ENCODE results near the gene APOBEC4. TPM values are rescaled to one million over a fixed set of nuclear protein-coding genes. Genes with fewer than 3 reads are reported as not detected.
"Not testable (repeated sequence)": the region's sequence is repeated elsewhere in the genome, so short reads cannot be mapped to it uniquely, and the experiment has no call there.

Gene APOBEC4
- total RNA-seq, 4 donors from 2014 or later, result not detected

- TF ChIP-seq POLR2AphosphoS5 (IDR thresholded peaks at IDR 0.05), result no peak
- no peak for TF ChIP-seq EP300 (IDR thresholded peaks at IDR 0.05)
- TF ChIP-seq POLR2A (IDR thresholded peaks at IDR 0.05), result no peak
- no peak for TF ChIP-seq CTCF (IDR thresholded peaks at IDR 0.05)
- no peak overlapping the region for H3K4me3 ChIP-seq
- no peaks in the 10 kb centered on the region for H3K9me3 ChIP-seq
- no peaks in the 10 kb centered on the region for H3K36me3 ChIP-seq
- peaks cover 3% of the 10 kb centered on the region for H3K4me1 ChIP-seq
- no peak overlapping the region for H3K27ac ChIP-seq
- no peaks in the 10 kb centered on the region for H3K27me3 ChIP-seq
- DNase-seq (ENCODE audit: low spot score in 2 of 2), result no peak
Measured at GRCh38 chr1:183689762-183690204, 36.7 kb upstream of the APOBEC4 start.

GRCh38 chr1:183688341-183689060, 35.4 kb upstream of the APOBEC4 start:
- TF ChIP-seq POLR2AphosphoS5 (IDR thresholded peaks at IDR 0.05) (no peak), EP300 (IDR thresholded peaks at IDR 0.05) (no peak), CTCF (IDR thresholded peaks at IDR 0.05) (no peak), POLR2A (IDR thresholded peaks at IDR 0.05) (no peak)
- Histone ChIP-seq H3K27ac (no peak overlapping the region), H3K9me3 (no peaks in the 10 kb centered on the region), H3K4me3 (no peak overlapping the region), H3K27me3 (no peaks in the 10 kb centered on the region), H3K4me1 (peaks cover 3% of the 10 kb centered on the region), H3K36me3 (no peaks in the 10 kb centered on the region)
- 69% methylated on average over 2 of the region's 2 CpGs for WGBS
- no peak for DNase-seq (ENCODE audit: low spot score in 2 of 2)

- Histone ChIP-seq H3K27me3 (no peaks in the 10 kb centered on the region), H3K4me1 (peaks cover 3% of the 10 kb centered on the region), H3K36me3 (no peaks in the 10 kb centered on the region), H3K9me3 (no peaks in the 10 kb centered on the region), H3K4me3 (no peak overlapping the region), H3K27ac (no peak overlapping the region)
- TF ChIP-seq CTCF (IDR thresholded peaks at IDR 0.05), result no peak
- no peak for TF ChIP-seq POLR2A (IDR thresholded peaks at IDR 0.05)
- no peak for TF ChIP-seq EP300 (IDR thresholded peaks at IDR 0.05)
- no peak for TF ChIP-seq POLR2AphosphoS5 (IDR thresholded peaks at IDR 0.05)
- WGBS, result 71% methylated on average over 2 of the region's 2 CpGs
- DNase-seq (ENCODE audit: low spot score in 2 of 2), result no peak
Measured at GRCh38 chr1:183687546-183688304, 34.6 kb upstream of the APOBEC4 start.

GRCh38 chr1:183686229-183686628, 33.1 kb upstream of the APOBEC4 start:
- Histone ChIP-seq H3K9me3 (no peaks in the 10 kb centered on the region), H3K27me3 (no peaks in the 10 kb centered on the region), H3K36me3 (no peaks in the 10 kb centered on the region), H3K4me1 (peaks cover 3% of the 10 kb centered on the region), H3K4me3 (no peak overlapping the region), H3K27ac (no peak overlapping the region)
- no peak for DNase-seq (ENCODE audit: low spot score in 2 of 2)
- TF ChIP-seq POLR2A (IDR thresholded peaks at IDR 0.05), result no peak
- TF ChIP-seq EP300 (IDR thresholded peaks at IDR 0.05), result no peak
- no peak for TF ChIP-seq CTCF (IDR thresholded peaks at IDR 0.05)
- TF ChIP-seq POLR2AphosphoS5 (IDR thresholded peaks at IDR 0.05), result no peak

GRCh38 chr1:183685112-183685713, 32.1 kb upstream of the APOBEC4 start:
- Histone ChIP-seq H3K27me3 (no peaks in the 10 kb centered on the region), H3K27ac (no peak overlapping the region), H3K4me3 (no peak overlapping the region), H3K4me1 (peaks cover 3% of the 10 kb centered on the region), H3K9me3 (no peaks in the 10 kb centered on the region), H3K36me3 (no peaks in the 10 kb centered on the region)
- TF ChIP-seq CTCF (IDR thresholded peaks at IDR 0.05) (peak; percentile 52 to 66), POLR2A (IDR thresholded peaks at IDR 0.05) (no peak), EP300 (IDR thresholded peaks at IDR 0.05) (no peak), POLR2AphosphoS5 (IDR thresholded peaks at IDR 0.05) (no peak)
- no peak for DNase-seq (ENCODE audit: low spot score in 2 of 2)
- 9% methylated on average over 3 of the region's 3 CpGs for WGBS

GRCh38 chr1:183679363-183679762, 26.2 kb upstream of the APOBEC4 start:
- not testable (repeated sequence) for H3K9me3 ChIP-seq; H3K27ac ChIP-seq; DNase-seq (ENCODE audit: low spot score in 2 of 2); H3K27me3 ChIP-seq; H3K36me3 ChIP-seq; H3K4me3 ChIP-seq; H3K4me1 ChIP-seq
- WGBS, result 100% methylated on average over 4 of the region's 4 CpGs

Measured in suprapubic skin (tissue), 4 donors.